Urothelium cell line (cell line): Measurements from ENCODE around the gene GTPBP6.
"Not testable (repeated sequence)": the region's sequence is repeated elsewhere in the genome, so short reads cannot be mapped to it uniquely, and the experiment has no call there.

Source experiments
- DNase-seq: peaks from one replicate; pipeline ENCODE4 v3.0.0; 2011; ENCODE audit warnings: low spot score, mixed read lengths
- FAIRE-seq: peaks from 2 replicates; lab custom pipeline; 2011; peaks lifted over from hg19 to GRCh38; lab: Jason Lieb, UNC

GTPBP6 gene

GRCh38 chrX:267771-268261 lies 50.8 kb downstream of the GTPBP6 start:
- DNase-seq (no peak), FAIRE-seq (no peak)

- FAIRE-seq (no peak), DNase-seq (no peak)
Measured at GRCh38 chrX:265502-265901, 53.1 kb downstream of the GTPBP6 start.

- DNase-seq: no peak
- no peak for FAIRE-seq
Measured at GRCh38 chrX:264634-265455, 53.8 kb downstream of the GTPBP6 start.

GRCh38 chrX:264006-264405 lies 54.6 kb downstream of the GTPBP6 start:
- DNase-seq, FAIRE-seq: not testable (repeated sequence)

GRCh38 chrX:262381-262909 lies 56.2 kb downstream of the GTPBP6 start:
- no peak for FAIRE-seq
- DNase-seq: no peak

- no peak for DNase-seq
- no peak for FAIRE-seq
Measured at GRCh38 chrX:261919-262352, 56.7 kb downstream of the GTPBP6 start.

- FAIRE-seq (no peak), DNase-seq (no peak)
Measured at GRCh38 chrX:261167-261918, 57.3 kb downstream of the GTPBP6 start.

- no peak for DNase-seq
- FAIRE-seq: no peak
Measured at GRCh38 chrX:259692-260355, 58.8 kb downstream of the GTPBP6 start.

- no peak for FAIRE-seq
Measured at GRCh38 chrX:258291-259040, 60.1 kb downstream of the GTPBP6 start.

GRCh38 chrX:257681-258289 lies 60.8 kb downstream of the GTPBP6 start:
- no peak for FAIRE-seq

More at GRCh38 chrX:258291-259040, 60.1 kb downstream of the GTPBP6 start:
- no peak for DNase-seq

GRCh38 chrX:257054-257453 lies 61.5 kb downstream of the GTPBP6 start:
- not testable (repeated sequence) for FAIRE-seq

More at GRCh38 chrX:257681-258289, 60.8 kb downstream of the GTPBP6 start:
- no peak for DNase-seq

GRCh38 chrX:255923-256331 lies 62.7 kb downstream of the GTPBP6 start:
- no peak for DNase-seq
- no peak for FAIRE-seq

More at GRCh38 chrX:257054-257453, 61.5 kb downstream of the GTPBP6 start:
- not testable (repeated sequence) for DNase-seq
